GM18868 (cell line): ENCODE results near the gene CPA4.

ENCODE experiments used
- ATAC-seq: cut with Tn5 transposase; IDR thresholded peaks from one replicate; pipeline ENCODE4 v1.9.1; 2021; ENCODE audit warnings: mild to moderate bottlenecking, moderate library complexity; ENCODE audit not compliant: unreplicated experiment

Gene CPA4

GRCh38 chr7:130274983-130275591 is 17.9 kb upstream of the CPA4 start:
- no peak for ATAC-seq

GRCh38 chr7:130275826-130276297 is 17.1 kb upstream of the CPA4 start:
- ATAC-seq: no peak

- ATAC-seq: no peak
These were observed 15.9 kb upstream of the CPA4 start for GRCh38 chr7:130276796-130277762.

GRCh38 chr7:130277763-130278643 is 15.0 kb upstream of the CPA4 start:
- no peak for ATAC-seq

- ATAC-seq: no peak
These were observed 14.1 kb upstream of the CPA4 start for GRCh38 chr7:130278860-130279259.

GRCh38 chr7:130279286-130279685 is 13.7 kb upstream of the CPA4 start:
- no peak for ATAC-seq

GRCh38 chr7:130279906-130280305 is 13.1 kb upstream of the CPA4 start:
- ATAC-seq: no peak

GRCh38 chr7:130281260-130281659 is 11.7 kb upstream of the CPA4 start:
- no peak for ATAC-seq

- no peak for ATAC-seq
These were observed 6.1 kb upstream of the CPA4 start for GRCh38 chr7:130286881-130287280.

- ATAC-seq: no peak
These were observed 4.8 kb upstream of the CPA4 start for GRCh38 chr7:130288168-130288567.

GRCh38 chr7:130288829-130289228 is 4.1 kb upstream of the CPA4 start:
- ATAC-seq: no peak

GRCh38 chr7:130289478-130289877 is 3.5 kb upstream of the CPA4 start:
- no peak for ATAC-seq

GRCh38 chr7:130290745-130291144 is 2.2 kb upstream of the CPA4 start:
- ATAC-seq: no peak

- no peak for ATAC-seq
These were observed 560 bp downstream of the CPA4 start for GRCh38 chr7:130293521-130293920.

GRCh38 chr7:130294314-130294713 is 1.4 kb downstream of the CPA4 start:
- ATAC-seq: no peak

- no peak for ATAC-seq
These were observed 3.4 kb downstream of the CPA4 start for GRCh38 chr7:130296221-130296951.

GRCh38 chr7:130297628-130298543 is 4.9 kb downstream of the CPA4 start:
- ATAC-seq: no peak

GRCh38 chr7:130298544-130299326 is 5.8 kb downstream of the CPA4 start:
- ATAC-seq: no peak

- ATAC-seq: no peak
These were observed 6.9 kb downstream of the CPA4 start for GRCh38 chr7:130299866-130300265.
